Cardiac fibroblast (primary cell): Measurements from ENCODE around the gene EPS8L1.

Experiments
- DNase-seq, 2 donors: peaks; one replicate each; pipeline versions ENCODE4 v3.0.0 to v3.0.0-alpha.2; 2010; ENCODE audit warnings: low read depth in 2 of 2
- H3K4me3 ChIP-seq, 2 donors: replicated peaks in 1 of 2; 1 replicate in 1 of 2; 2 replicates in 1 of 2; pipeline ENCODE4 v1.5.1; 2011; ENCODE audit warnings: low read depth in 2 of 2, low read length in 2 of 2, mild to moderate bottlenecking in 2 of 2, moderate library complexity in 1 of 2
- CTCF ChIP-seq: IDR thresholded peaks from one replicate; pipeline ENCODE4 v1.5.1; 2011; ENCODE audit warnings: low read depth, mild to moderate bottlenecking, low read length, inconsistent platforms

The EPS8L1 gene

GRCh38 chr19:55044286-55044685, 31.4 kb upstream of the EPS8L1 start:
- no peak for DNase-seq
- no peak overlapping the region for H3K4me3 ChIP-seq
- TF ChIP-seq CTCF = no peak

GRCh38 chr19:55044771-55045716, 30.6 kb upstream of the EPS8L1 start:
- H3K4me3 ChIP-seq = no peak overlapping the region
- DNase-seq = no peak
- TF ChIP-seq CTCF = no peak

GRCh38 chr19:55046975-55047622, 28.6 kb upstream of the EPS8L1 start:
- H3K4me3 ChIP-seq = no peak overlapping the region
- no peak for TF ChIP-seq CTCF
- no peak for DNase-seq

GRCh38 chr19:55047951-55048350, 27.7 kb upstream of the EPS8L1 start:
- no peak for DNase-seq
- H3K4me3 ChIP-seq = no peak overlapping the region
- TF ChIP-seq CTCF = no peak

GRCh38 chr19:55048446-55048845, 27.2 kb upstream of the EPS8L1 start:
- no peak overlapping the region for H3K4me3 ChIP-seq
- DNase-seq = no peak
- no peak for TF ChIP-seq CTCF

- DNase-seq = no peak
- no peak overlapping the region for H3K4me3 ChIP-seq
- no peak for TF ChIP-seq CTCF
Observed at GRCh38 chr19:55050749-55051532, 24.7 kb upstream of the EPS8L1 start.
